RCC 7860 (cell line): ENCODE data around the gene ARHGAP45.

Experiments
- DNase-seq: peaks from one replicate; pipeline ENCODE4 v3.0.0-alpha.2; 2015; ENCODE audit warnings: low spot score
- FAIRE-seq: peaks from 2 replicates; lab custom pipeline; 2012; peaks lifted over from hg19 to GRCh38; lab: Jason Lieb, UNC

ARHGAP45 gene

GRCh38 chr19:1054102-1055027 is 12.6 kb upstream of the ARHGAP45 start:
- FAIRE-seq: no peak
- DNase-seq: no peak

DNA sequence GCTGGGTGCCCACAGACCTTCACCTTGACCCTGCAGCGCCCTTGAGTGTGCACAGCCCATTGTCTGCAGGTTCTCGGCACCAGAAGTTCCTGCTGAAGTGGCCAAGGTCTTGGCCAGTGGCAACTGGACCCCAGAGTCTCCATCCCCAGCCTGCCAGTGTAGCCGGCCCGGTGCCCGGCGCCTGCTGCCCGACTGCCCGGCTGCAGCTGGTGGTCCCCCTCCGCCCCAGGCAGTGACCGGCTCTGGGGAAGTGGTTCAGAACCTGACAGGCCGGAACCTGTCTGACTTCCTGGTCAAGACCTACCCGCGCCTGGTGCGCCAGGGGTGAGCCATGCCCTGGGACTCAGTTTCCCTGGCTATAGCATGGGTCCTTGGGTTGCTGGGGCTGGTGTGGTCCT is 11.9 kb upstream of the ARHGAP45 start:
- DNase-seq: no peak
- no peak for FAIRE-seq

DNA sequence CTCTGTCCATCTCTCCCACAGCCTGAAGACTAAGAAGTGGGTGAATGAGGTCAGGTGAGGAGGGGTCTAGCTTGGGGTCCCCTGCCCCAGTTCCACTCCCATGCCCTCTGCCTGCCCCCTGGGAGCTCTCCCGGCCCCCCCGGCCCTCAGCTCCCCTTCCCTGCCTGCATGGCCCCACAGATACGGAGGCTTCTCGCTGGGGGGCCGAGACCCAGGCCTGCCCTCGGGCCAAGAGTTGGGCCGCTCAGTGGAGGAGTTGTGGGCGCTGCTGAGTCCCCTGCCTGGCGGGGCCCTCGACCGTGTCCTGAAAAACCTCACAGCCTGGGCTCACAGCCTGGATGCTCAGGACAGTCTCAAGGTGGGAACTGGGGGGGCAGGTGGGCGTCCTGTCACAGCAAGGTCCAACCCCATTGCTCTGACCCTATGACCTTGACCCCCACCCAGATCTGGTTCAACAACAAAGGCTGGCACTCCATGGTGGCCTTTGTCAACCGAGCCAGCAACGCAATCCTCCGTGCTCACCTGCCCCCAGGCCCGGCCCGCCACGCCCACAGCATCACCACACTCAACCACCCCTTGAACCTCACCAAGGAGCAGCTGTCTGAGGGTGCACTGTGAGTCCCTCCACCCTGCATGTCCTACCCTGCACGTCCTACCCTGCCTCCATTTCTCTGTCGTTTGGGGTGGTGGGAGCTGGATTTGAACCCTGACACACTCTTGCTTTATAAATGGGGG is 10.9 kb upstream of the ARHGAP45 start:
- no peak for DNase-seq
- FAIRE-seq: no peak

DNA sequence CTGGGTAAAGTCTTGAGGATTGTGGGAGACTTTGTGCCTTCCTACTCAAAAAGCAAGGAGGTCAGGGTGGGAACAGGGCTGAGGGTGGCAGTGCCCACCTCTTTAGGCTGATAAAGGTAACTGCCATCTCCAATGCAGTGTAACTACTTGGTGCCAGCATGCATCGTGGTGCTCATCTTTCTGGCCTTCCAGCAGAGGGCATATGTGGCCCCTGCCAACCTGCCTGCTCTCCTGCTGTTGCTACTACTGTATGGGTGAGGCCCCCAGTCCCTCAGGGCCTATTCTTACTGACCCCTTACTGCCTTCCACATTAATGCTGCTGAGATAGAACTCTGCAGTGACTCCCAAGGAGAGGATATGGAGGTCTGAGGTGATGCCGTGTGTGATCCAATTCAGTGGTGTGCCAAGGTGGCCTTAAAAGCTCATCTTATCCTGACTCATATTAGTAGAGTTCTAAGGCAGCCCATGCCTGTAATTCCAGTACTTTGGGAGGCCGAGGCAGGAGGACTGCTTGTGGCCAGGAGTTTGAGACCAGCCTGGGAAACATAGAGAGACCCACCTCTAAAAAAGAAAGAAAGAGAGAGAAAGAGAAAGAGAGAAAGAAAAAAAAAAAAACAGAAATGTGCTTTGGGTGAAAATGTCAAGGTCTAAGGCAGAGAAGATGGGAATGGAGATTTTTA is 9.7 kb upstream of the ARHGAP45 start:
- FAIRE-seq: no peak
- DNase-seq: peak; percentile 42

GRCh38 chr19:1058112-1058511 is 8.9 kb upstream of the ARHGAP45 start:
- DNase-seq: no peak
- no peak for FAIRE-seq

- no peak for FAIRE-seq
Measured at GRCh38 chr19:1060689-1061088, 6.3 kb upstream of the ARHGAP45 start.

DNA sequence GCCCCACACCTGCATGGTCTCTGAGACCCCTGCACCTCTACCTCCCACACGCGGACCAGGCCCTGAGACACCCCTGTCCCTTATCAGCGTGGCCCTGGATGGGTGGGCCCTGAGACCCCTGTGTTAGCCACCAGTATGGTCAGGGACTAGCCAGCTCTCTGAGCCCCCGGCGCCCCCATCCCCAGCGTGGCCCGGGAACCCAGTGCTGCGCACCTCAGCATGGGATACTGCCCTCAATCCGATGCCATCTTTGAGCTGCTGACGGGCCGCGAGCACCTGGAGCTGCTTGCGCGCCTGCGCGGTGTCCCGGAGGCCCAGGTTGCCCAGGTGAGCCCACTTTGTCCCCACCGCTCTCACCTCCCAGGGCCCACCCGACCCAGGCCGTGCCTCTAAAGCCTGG is 5.0 kb upstream of the ARHGAP45 start:
- DNase-seq (no peak), FAIRE-seq (no peak)

More at GRCh38 chr19:1060689-1061088, 6.3 kb upstream of the ARHGAP45 start:
- no peak for DNase-seq

GRCh38 chr19:1062387-1063029 is 4.5 kb upstream of the ARHGAP45 start:
- DNase-seq: no peak
- no peak for FAIRE-seq

DNA sequence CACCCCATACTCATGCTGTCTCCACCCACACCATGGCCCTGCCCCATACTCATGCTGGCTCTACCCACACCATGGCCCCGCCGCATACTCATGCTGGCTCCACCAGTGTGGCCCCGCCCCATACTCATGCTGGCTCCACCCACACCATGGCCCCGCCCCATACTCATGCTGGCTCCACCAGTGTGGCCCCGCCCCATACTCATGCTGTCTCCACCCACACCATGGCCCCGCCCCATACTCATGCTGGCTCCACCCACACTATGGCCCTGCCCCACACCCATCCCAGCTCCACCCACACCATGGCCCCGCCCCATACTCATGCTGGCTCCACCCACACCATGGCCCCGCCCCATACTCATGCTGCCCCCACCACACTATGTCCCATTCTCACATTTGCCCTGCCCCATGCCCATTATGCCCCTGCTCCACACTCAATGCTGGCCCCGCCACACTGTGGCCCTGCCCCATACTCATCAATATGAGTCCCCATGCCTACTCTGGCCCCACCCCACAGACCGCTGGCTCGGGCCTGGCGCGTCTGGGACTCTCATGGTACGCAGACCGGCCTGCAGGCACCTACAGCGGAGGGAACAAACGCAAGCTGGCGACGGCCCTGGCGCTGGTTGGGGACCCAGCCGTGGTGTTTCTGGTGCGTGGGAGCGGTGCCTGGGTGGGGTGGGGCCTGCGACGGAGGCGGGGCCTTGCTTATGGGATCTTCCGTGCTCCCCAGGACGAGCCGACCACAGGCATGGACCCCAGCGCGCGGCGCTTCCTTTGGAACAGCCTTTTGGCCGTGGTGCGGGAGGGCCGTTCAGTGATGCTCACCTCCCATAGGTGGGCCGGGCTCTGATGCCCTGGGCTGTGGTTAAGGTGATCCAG is 3.7 kb upstream of the ARHGAP45 start:
- DNase-seq (no peak), FAIRE-seq (no peak)

DNA sequence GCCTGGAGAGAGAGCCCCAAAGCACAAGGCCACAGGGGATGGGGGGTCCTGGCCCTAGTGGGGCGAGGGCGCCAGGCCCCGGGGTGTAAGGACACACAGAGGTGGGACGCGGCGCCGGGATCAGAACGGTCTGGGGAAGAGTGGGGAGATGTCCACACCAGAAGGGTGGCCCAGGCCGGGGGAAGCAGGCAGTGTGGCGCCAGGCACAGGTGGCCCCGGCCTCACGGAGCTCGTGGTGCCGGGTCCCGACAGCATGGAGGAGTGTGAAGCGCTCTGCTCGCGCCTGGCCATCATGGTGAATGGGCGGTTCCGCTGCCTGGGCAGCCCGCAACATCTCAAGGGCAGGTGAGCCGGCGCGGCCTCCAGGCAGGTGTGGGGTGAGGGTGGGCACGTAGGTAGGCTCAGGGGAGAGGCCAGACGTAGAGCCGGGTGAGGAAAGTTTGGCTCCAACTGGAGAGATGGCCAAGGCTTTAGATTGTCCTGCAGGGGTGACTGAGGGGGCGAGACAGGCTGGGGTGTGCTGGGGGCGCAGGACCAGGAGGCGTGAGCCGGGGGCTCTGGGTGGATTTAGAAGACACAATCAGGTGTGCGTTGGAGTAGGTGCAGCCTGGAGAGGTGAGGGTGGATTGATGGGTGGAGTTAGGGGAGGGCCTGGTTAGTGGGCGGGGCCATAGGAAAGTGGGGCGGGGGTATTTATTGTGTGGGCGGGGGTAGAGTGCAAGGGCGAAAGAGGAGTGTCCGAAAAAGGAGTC is 2.9 kb upstream of the ARHGAP45 start:
- FAIRE-seq: no peak

GRCh38 chr19:1064661-1065605 is 2.0 kb upstream of the ARHGAP45 start:
- no peak for FAIRE-seq

More for the DNA sequence above, 2.9 kb upstream of the ARHGAP45 start:
- no peak for DNase-seq

DNA sequence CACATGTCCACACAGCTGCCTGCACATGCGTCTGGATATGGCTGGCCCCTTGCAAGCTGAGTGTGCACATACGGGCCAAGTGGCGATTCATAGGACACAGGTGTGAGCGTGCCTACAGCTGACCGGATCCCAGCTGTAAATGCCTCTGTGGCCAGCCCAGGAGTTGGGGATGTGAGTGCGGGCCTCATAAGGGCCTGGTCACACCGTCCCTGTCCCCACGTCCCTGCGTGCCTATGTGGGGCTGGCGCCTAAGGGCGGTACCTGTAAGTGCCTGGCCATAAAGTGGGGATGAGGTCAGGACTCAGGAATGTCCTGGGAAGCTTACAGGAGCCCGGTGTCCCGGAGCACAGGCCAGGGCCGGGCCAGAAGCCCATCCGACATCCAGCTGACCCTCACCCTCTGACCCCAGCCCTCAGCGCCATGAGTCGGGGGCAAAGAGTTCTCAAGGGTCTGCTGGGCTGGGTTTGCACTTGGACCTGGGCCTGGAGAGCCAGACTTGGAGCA is 1.3 kb upstream of the ARHGAP45 start:
- no peak for DNase-seq
- FAIRE-seq: no peak

More at GRCh38 chr19:1064661-1065605, 2.0 kb upstream of the ARHGAP45 start:
- no peak for DNase-seq

DNA sequence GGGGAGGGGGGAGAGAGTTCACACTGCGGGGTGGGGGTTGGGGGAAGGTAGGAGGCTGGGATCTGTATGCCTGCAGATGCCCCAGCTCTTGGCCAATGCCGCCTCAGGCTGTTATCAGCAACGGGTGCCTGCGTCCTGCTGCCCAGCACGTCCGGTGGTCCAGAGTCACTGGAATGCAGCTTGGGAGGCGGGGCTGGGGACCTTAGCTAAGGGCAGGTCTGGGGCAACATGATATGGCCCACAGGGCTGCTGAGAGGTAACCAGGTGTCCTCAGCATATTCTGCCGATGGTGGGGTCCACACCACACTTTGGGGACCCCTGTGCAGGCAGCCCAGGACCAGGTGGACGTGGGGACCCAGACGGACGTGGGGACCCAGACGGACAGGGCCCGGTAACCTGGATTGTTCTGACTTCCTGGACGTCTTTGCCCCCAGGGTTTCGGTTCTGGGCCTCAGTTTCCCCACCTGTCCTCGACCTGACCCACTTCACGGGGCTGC is 668 bp upstream of the ARHGAP45 start:
- DNase-seq (no peak), FAIRE-seq (no peak)

- no peak for DNase-seq
- no peak for FAIRE-seq
Measured at GRCh38 chr19:1067341-1067957, 482 bp downstream of the ARHGAP45 start.

DNA sequence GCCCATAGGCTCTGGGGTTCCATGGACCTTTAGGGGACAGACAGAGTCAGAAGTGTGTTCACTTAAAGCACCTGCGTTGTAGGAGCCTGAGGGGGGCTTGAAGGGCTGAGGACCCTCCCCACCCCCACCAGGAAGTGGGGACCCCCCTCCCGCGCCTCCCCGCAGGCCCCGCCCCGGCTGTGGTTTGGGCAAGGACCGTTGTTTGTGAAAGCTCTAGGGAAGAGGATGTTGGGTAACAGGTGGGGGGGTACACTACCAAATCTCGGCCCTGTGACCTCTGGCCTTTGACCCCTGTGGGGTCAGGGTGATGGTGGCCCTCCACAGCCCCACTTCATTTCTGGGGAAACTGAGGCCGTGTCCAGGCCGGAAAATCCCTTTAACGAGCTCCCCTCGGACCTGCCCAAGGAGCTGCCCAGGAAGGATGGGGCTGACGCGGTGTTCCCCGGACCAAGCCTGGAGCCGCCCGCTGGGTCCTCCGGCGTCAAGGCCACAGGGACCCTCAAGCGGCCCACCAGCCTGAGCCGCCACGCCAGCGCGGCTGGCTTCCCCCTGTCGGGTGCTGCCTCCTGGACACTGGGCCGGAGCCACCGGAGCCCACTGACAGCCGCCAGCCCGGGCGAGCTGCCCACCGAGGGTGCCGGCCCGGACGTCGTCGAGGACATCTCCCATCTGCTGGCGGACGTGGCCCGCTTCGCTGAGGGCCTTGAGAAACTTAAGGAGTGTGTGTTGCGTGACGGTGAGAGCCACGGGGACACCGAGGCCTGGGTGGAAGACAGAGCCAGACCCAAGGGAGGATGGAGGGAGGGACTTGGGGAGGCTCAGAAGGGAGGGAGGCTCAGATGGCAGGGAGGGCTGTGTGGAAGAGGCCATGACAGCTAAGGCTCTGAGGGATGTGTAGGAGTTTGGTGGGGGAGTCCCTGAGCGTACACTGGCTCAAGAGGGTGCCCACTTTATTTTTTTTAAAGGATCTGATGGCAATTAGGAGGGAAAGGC is 1.3 kb downstream of the ARHGAP45 start:
- DNase-seq (no peak), FAIRE-seq (no peak)
